WTC11 (cell line): ENCODE results near the gene STAP2. TPM values are rescaled to one million over a fixed set of nuclear protein-coding genes. Genes with fewer than 3 reads are reported as not detected.
A peak's percentile ranks its signal among the peaks of the same experiment; 100 is the strongest.

Experiments
- ATF1 ChIP-seq: sonication (generic); formaldehyde crosslinking; IDR thresholded peaks from 2 replicates; pipeline ENCODE4 v1.8.1; 2023; ENCODE audit warnings: mild to moderate bottlenecking, moderate library complexity, missing genetic modification reagents
- GTF2I ChIP-seq: fragments of 250-450 bp; sonication (Bioruptor Pico); conservative IDR thresholded peaks from 2 replicates; pipeline ENCODE4 v1.4.0; 2021; ENCODE audit warnings: mild to moderate bottlenecking
- IRF2 ChIP-seq: sonication (generic); formaldehyde crosslinking; IDR thresholded peaks from 2 replicates; pipeline ENCODE4 v1.8.0; 2022; ENCODE audit warnings: low read depth, missing genetic modification reagents, borderline replicate concordance
- JAZF1 ChIP-seq: fragments of 250-450 bp; sonication (Bioruptor Pico); IDR thresholded peaks from 2 replicates; pipeline ENCODE4 v1.9.0; 2021; ENCODE audit warnings: moderate library complexity, mild to moderate bottlenecking, inconsistent platforms
- KAT7 ChIP-seq: sonication (generic); formaldehyde crosslinking; IDR thresholded peaks from 2 replicates; pipeline ENCODE4 v1.8.1; 2023; ENCODE audit warnings: missing genetic modification reagents, mild to moderate bottlenecking, borderline replicate concordance
- NR2C2 ChIP-seq: sonication (generic); formaldehyde crosslinking; IDR thresholded peaks from 2 replicates; pipeline ENCODE4 v1.8.0; 2022; ENCODE audit warnings: mild to moderate bottlenecking, missing genetic modification reagents
- OVOL2 ChIP-seq: fragments of 250-450 bp; sonication (Bioruptor Pico); IDR thresholded peaks from 2 replicates; pipeline ENCODE4 v1.9.0; 2021; ENCODE audit warnings: mild to moderate bottlenecking, borderline replicate concordance
- SOX15 ChIP-seq: fragments of 250-450 bp; sonication (Bioruptor Pico); IDR thresholded peaks from 2 replicates; pipeline ENCODE4 v1.9.0; 2021; ENCODE audit warnings: mild to moderate bottlenecking
- TCF7 ChIP-seq: sonication (generic); formaldehyde crosslinking; IDR thresholded peaks from 2 replicates; pipeline ENCODE4 v1.8.0; 2022; ENCODE audit warnings: mild to moderate bottlenecking, low read depth, missing genetic modification reagents, moderate library complexity
- ZNF263 ChIP-seq: sonication (generic); formaldehyde crosslinking; IDR thresholded peaks from 2 replicates; pipeline ENCODE4 v1.8.1; 2022; ENCODE audit warnings: low read depth, mild to moderate bottlenecking, moderate library complexity, missing genetic modification reagents
- ZNF423 ChIP-seq: fragments of 250-450 bp; sonication (Bioruptor Pico); IDR thresholded peaks from 2 replicates; pipeline ENCODE4 v2.1.2; 2022; ENCODE audit warnings: mild to moderate bottlenecking, moderate library complexity
- total RNA-seq: library from RNA; stranded (reverse); gene quantifications from 3 replicates; pipeline ENCODE4 v1.2.3, GENCODE V29; 2021
- TF ChIP-seq, protein P1 (sequence below): sonication (generic); formaldehyde crosslinking; IDR thresholded peaks from 2 replicates; pipeline ENCODE4 v1.8.0; 2023; ENCODE audit warnings: missing genetic modification reagents, mild to moderate bottlenecking, borderline replicate concordance
- TF ChIP-seq, protein P2 (sequence below): sonication (generic); formaldehyde crosslinking; IDR thresholded peaks from 2 replicates; pipeline ENCODE4 v1.8.0; 2022; ENCODE audit warnings: mild to moderate bottlenecking, missing genetic modification reagents
- TF ChIP-seq, protein P3 (sequence below): sonication (generic); formaldehyde crosslinking; IDR thresholded peaks from 2 replicates; pipeline ENCODE4 v1.8.0; 2022; ENCODE audit warnings: mild to moderate bottlenecking, missing genetic modification reagents
- TF ChIP-seq, protein P4 (sequence below): fragments of 250-450 bp; sonication (Bioruptor Pico); IDR thresholded peaks from 2 replicates; pipeline ENCODE4 v1.9.0; 2021; ENCODE audit warnings: mild to moderate bottlenecking
- TF ChIP-seq, protein P5 (sequence below): sonication (generic); formaldehyde crosslinking; IDR thresholded peaks from 2 replicates; pipeline ENCODE4 v1.8.1; 2023; ENCODE audit warnings: mild to moderate bottlenecking, missing genetic modification reagents
- TF ChIP-seq, protein P6 (sequence below): sonication (generic); formaldehyde crosslinking; IDR thresholded peaks from 2 replicates; pipeline ENCODE4 v1.8.0; 2022; ENCODE audit warnings: mild to moderate bottlenecking, missing genetic modification reagents
- TF ChIP-seq, protein P7 (sequence below): sonication (generic); formaldehyde crosslinking; IDR thresholded peaks from 2 replicates; pipeline ENCODE4 v1.8.1; 2022; ENCODE audit warnings: mild to moderate bottlenecking, moderate library complexity, missing genetic modification reagents
- TF ChIP-seq, protein P8 (sequence below): sonication (generic); formaldehyde crosslinking; conservative IDR thresholded peaks from 2 replicates; pipeline ENCODE4 v1.8.1; 2022; ENCODE audit warnings: mild to moderate bottlenecking, missing genetic modification reagents
- TF ChIP-seq, protein P9 (sequence below): sonication (generic); formaldehyde crosslinking; IDR thresholded peaks from 2 replicates; pipeline ENCODE4 v1.8.0; 2023; ENCODE audit warnings: mild to moderate bottlenecking, missing genetic modification reagents

STAP2 gene
- total RNA-seq, 1 experiment from 2014 or later, result 18.2 TPM

DNA sequence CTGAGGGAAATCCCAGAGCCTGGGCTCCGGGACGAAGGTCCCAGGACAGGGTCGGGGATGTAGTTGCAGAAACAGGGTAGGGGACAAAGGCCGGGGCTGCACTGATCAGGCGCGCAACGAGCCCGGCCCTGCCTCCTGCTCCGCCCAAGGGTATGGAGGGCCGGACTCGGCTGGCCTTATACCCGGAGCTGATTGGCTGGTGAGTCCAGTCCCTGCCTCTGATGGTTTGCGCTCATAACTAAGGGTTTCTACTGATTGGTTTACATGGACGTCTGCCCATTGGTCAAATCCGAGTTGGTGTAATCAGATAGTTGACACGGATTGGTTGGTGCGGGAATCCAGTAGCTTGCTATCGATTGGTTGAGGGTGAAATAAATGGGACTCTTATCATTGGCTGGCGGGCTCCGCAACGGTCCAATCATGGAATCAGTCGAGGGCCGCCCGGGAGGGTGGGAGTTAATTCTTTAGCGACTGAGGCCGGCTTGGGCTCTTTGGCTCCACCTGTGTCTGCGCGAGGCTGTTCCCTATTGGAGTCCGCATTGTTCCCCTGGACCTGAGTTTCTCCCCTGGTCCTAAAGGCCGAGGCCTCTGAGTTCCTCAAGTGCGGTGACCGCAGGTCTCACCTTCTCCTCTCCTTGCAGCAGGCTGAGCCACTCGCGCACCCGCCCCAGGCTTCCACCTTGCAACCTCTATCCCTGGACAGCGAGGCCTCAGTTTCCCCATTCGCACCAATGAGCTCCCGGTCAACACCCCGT lies 4.2 kb upstream of the STAP2 start (continued):
- TF ChIP-seq, protein P1, sequence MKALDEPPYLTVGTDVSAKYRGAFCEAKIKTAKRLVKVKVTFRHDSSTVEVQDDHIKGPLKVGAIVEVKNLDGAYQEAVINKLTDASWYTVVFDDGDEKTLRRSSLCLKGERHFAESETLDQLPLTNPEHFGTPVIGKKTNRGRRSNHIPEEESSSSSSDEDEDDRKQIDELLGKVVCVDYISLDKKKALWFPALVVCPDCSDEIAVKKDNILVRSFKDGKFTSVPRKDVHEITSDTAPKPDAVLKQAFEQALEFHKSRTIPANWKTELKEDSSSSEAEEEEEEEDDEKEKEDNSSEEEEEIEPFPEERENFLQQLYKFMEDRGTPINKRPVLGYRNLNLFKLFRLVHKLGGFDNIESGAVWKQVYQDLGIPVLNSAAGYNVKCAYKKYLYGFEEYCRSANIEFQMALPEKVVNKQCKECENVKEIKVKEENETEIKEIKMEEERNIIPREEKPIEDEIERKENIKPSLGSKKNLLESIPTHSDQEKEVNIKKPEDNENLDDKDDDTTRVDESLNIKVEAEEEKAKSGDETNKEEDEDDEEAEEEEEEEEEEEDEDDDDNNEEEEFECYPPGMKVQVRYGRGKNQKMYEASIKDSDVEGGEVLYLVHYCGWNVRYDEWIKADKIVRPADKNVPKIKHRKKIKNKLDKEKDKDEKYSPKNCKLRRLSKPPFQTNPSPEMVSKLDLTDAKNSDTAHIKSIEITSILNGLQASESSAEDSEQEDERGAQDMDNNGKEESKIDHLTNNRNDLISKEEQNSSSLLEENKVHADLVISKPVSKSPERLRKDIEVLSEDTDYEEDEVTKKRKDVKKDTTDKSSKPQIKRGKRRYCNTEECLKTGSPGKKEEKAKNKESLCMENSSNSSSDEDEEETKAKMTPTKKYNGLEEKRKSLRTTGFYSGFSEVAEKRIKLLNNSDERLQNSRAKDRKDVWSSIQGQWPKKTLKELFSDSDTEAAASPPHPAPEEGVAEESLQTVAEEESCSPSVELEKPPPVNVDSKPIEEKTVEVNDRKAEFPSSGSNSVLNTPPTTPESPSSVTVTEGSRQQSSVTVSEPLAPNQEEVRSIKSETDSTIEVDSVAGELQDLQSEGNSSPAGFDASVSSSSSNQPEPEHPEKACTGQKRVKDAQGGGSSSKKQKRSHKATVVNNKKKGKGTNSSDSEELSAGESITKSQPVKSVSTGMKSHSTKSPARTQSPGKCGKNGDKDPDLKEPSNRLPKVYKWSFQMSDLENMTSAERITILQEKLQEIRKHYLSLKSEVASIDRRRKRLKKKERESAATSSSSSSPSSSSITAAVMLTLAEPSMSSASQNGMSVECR (CRISPR knock-in tag), result peak; percentile 26; the same call in 1 of the 2 replicates
- TF ChIP-seq ZNF423 (CRISPR knock-in tag), result peak; percentile 82
- no peak for TF ChIP-seq ZNF263 (CRISPR knock-in tag)
- no peak for TF ChIP-seq NR2C2 (CRISPR knock-in tag)
- no peak for TF ChIP-seq SOX15 (CRISPR knock-in tag)
- TF ChIP-seq IRF2 (CRISPR knock-in tag), result no peak
- no peak for TF ChIP-seq JAZF1 (CRISPR knock-in tag)
- TF ChIP-seq ATF1 (CRISPR knock-in tag), result no peak
- TF ChIP-seq, protein P2, sequence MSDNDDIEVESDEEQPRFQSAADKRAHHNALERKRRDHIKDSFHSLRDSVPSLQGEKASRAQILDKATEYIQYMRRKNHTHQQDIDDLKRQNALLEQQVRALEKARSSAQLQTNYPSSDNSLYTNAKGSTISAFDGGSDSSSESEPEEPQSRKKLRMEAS, result peak; percentile 56; the same call in 1 of the 2 replicates
- TF ChIP-seq OVOL2 (CRISPR knock-in tag), result no peak
- TF ChIP-seq, protein P3, sequence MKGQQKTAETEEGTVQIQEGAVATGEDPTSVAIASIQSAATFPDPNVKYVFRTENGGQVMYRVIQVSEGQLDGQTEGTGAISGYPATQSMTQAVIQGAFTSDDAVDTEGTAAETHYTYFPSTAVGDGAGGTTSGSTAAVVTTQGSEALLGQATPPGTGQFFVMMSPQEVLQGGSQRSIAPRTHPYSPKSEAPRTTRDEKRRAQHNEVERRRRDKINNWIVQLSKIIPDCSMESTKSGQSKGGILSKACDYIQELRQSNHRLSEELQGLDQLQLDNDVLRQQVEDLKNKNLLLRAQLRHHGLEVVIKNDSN (CRISPR knock-in tag), result peak; percentile 52
- TF ChIP-seq, protein P4, sequence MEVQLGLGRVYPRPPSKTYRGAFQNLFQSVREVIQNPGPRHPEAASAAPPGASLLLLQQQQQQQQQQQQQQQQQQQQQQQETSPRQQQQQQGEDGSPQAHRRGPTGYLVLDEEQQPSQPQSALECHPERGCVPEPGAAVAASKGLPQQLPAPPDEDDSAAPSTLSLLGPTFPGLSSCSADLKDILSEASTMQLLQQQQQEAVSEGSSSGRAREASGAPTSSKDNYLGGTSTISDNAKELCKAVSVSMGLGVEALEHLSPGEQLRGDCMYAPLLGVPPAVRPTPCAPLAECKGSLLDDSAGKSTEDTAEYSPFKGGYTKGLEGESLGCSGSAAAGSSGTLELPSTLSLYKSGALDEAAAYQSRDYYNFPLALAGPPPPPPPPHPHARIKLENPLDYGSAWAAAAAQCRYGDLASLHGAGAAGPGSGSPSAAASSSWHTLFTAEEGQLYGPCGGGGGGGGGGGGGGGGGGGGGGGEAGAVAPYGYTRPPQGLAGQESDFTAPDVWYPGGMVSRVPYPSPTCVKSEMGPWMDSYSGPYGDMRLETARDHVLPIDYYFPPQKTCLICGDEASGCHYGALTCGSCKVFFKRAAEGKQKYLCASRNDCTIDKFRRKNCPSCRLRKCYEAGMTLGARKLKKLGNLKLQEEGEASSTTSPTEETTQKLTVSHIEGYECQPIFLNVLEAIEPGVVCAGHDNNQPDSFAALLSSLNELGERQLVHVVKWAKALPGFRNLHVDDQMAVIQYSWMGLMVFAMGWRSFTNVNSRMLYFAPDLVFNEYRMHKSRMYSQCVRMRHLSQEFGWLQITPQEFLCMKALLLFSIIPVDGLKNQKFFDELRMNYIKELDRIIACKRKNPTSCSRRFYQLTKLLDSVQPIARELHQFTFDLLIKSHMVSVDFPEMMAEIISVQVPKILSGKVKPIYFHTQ (CRISPR knock-in tag), result no peak
- TF ChIP-seq, protein P5, sequence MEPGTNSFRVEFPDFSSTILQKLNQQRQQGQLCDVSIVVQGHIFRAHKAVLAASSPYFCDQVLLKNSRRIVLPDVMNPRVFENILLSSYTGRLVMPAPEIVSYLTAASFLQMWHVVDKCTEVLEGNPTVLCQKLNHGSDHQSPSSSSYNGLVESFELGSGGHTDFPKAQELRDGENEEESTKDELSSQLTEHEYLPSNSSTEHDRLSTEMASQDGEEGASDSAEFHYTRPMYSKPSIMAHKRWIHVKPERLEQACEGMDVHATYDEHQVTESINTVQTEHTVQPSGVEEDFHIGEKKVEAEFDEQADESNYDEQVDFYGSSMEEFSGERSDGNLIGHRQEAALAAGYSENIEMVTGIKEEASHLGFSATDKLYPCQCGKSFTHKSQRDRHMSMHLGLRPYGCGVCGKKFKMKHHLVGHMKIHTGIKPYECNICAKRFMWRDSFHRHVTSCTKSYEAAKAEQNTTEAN (CRISPR knock-in tag), result no peak
- TF ChIP-seq, protein P6, sequence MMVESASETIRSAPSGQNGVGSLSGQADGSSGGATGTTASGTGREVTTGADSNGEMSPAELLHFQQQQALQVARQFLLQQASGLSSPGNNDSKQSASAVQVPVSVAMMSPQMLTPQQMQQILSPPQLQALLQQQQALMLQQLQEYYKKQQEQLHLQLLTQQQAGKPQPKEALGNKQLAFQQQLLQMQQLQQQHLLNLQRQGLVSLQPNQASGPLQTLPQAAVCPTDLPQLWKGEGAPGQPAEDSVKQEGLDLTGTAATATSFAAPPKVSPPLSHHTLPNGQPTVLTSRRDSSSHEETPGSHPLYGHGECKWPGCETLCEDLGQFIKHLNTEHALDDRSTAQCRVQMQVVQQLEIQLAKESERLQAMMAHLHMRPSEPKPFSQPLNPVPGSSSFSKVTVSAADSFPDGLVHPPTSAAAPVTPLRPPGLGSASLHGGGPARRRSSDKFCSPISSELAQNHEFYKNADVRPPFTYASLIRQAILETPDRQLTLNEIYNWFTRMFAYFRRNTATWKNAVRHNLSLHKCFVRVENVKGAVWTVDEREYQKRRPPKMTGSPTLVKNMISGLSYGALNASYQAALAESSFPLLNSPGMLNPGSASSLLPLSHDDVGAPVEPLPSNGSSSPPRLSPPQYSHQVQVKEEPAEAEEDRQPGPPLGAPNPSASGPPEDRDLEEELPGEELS (CRISPR knock-in tag), result peak; percentile 49; the same call in 1 of the 2 replicates
- no peak for TF ChIP-seq KAT7 (CRISPR knock-in tag)
- TF ChIP-seq GTF2I (CRISPR knock-in tag), result no peak
- TF ChIP-seq, protein P7, sequence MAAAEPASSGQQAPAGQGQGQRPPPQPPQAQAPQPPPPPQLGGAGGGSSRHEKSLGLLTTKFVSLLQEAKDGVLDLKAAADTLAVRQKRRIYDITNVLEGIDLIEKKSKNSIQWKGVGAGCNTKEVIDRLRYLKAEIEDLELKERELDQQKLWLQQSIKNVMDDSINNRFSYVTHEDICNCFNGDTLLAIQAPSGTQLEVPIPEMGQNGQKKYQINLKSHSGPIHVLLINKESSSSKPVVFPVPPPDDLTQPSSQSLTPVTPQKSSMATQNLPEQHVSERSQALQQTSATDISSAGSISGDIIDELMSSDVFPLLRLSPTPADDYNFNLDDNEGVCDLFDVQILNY (CRISPR knock-in tag), result no peak; the same call in 1 of the 2 replicates
- TF ChIP-seq, protein P8, sequence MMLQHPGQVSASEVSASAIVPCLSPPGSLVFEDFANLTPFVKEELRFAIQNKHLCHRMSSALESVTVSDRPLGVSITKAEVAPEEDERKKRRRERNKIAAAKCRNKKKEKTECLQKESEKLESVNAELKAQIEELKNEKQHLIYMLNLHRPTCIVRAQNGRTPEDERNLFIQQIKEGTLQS, result no peak
- TF ChIP-seq TCF7, result no peak
- TF ChIP-seq, protein P9, sequence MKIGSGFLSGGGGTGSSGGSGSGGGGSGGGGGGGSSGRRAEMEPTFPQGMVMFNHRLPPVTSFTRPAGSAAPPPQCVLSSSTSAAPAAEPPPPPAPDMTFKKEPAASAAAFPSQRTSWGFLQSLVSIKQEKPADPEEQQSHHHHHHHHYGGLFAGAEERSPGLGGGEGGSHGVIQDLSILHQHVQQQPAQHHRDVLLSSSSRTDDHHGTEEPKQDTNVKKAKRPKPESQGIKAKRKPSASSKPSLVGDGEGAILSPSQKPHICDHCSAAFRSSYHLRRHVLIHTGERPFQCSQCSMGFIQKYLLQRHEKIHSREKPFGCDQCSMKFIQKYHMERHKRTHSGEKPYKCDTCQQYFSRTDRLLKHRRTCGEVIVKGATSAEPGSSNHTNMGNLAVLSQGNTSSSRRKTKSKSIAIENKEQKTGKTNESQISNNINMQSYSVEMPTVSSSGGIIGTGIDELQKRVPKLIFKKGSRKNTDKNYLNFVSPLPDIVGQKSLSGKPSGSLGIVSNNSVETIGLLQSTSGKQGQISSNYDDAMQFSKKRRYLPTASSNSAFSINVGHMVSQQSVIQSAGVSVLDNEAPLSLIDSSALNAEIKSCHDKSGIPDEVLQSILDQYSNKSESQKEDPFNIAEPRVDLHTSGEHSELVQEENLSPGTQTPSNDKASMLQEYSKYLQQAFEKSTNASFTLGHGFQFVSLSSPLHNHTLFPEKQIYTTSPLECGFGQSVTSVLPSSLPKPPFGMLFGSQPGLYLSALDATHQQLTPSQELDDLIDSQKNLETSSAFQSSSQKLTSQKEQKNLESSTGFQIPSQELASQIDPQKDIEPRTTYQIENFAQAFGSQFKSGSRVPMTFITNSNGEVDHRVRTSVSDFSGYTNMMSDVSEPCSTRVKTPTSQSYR (CRISPR knock-in tag), result no peak
